ENCODE results near the gene AP1G1. TPM values are rescaled to one million over a fixed set of nuclear protein-coding genes. Genes with fewer than 3 reads are reported as not detected.

AP1G1 gene
- total RNA-seq, 1 donor from 2014 or later: 90.5 TPM

DNA sequence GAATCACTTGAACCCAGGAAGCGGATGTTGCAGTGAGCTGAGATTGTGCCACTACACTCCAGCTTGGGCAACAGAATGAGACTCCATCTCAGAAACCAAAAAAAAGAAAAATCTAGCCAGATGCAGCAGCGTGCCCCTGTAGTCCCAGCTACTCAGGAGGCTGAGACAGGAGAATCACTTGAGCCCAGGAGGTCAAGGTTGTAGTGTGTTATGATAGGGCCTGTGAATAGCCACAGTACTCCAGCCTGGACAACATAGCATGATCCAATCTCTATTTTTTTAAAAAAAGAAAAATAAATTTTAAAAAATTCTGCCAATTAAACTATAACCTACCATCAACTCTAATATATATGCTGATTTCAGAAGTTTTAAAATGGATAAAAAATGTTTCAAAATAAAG, 99.9 kb downstream of the AP1G1 start:
- TF ChIP-seq, protein P1, sequence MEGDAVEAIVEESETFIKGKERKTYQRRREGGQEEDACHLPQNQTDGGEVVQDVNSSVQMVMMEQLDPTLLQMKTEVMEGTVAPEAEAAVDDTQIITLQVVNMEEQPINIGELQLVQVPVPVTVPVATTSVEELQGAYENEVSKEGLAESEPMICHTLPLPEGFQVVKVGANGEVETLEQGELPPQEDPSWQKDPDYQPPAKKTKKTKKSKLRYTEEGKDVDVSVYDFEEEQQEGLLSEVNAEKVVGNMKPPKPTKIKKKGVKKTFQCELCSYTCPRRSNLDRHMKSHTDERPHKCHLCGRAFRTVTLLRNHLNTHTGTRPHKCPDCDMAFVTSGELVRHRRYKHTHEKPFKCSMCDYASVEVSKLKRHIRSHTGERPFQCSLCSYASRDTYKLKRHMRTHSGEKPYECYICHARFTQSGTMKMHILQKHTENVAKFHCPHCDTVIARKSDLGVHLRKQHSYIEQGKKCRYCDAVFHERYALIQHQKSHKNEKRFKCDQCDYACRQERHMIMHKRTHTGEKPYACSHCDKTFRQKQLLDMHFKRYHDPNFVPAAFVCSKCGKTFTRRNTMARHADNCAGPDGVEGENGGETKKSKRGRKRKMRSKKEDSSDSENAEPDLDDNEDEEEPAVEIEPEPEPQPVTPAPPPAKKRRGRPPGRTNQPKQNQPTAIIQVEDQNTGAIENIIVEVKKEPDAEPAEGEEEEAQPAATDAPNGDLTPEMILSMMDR (conservative IDR thresholded peaks at IDR 0.05): no peak
- Mint-ChIP-seq H3K36me3 (no peaks in the 10 kb centered on the region), H3K9me3 (no peaks in the 10 kb centered on the region), H3K4me3 (no peak overlapping the region), H3K4me1 (ENCODE audit: unreplicated experiment) (peaks cover 17% of the 10 kb centered on the region), H3K27me3 (no peaks in the 10 kb centered on the region), H3K27ac (no peak overlapping the region)
- no peak for DNase-seq (ENCODE audit: extremely low spot score, unreplicated experiment)

GRCh38 chr16:71707199-71707598, 101.4 kb downstream of the AP1G1 start:
- peaks cover 17% of the 10 kb centered on the region for H3K4me1 Mint-ChIP-seq (ENCODE audit: unreplicated experiment)
- H3K9me3 Mint-ChIP-seq: no peaks in the 10 kb centered on the region
- DNase-seq (ENCODE audit: extremely low spot score, unreplicated experiment): no peak
- TF ChIP-seq, protein P1 (conservative IDR thresholded peaks at IDR 0.05): no peak
- H3K4me3 Mint-ChIP-seq: no peak overlapping the region
- no peaks in the 10 kb centered on the region for H3K36me3 Mint-ChIP-seq
- no peaks in the 10 kb centered on the region for H3K27me3 Mint-ChIP-seq
- H3K27ac Mint-ChIP-seq: no peak overlapping the region

- H3K9me3 Mint-ChIP-seq: no peaks in the 10 kb centered on the region
- TF ChIP-seq, protein P1 (conservative IDR thresholded peaks at IDR 0.05): no peak
- peaks cover 17% of the 10 kb centered on the region for H3K4me1 Mint-ChIP-seq (ENCODE audit: unreplicated experiment)
- H3K27ac Mint-ChIP-seq: no peak overlapping the region
- no peaks in the 10 kb centered on the region for H3K36me3 Mint-ChIP-seq
- DNase-seq (ENCODE audit: extremely low spot score, unreplicated experiment): no peak
- no peak overlapping the region for H3K4me3 Mint-ChIP-seq
- H3K27me3 Mint-ChIP-seq: no peaks in the 10 kb centered on the region
These were observed 102.6 kb downstream of the AP1G1 start for GRCh38 chr16:71706046-71706445.

GRCh38 chr16:71703333-71703732, 105.3 kb downstream of the AP1G1 start:
- H3K27me3 Mint-ChIP-seq: no peaks in the 10 kb centered on the region
- H3K9me3 Mint-ChIP-seq: no peaks in the 10 kb centered on the region
- H3K4me3 Mint-ChIP-seq: no peak overlapping the region
- H3K27ac Mint-ChIP-seq: no peak overlapping the region
- H3K36me3 Mint-ChIP-seq: peaks cover 11% of the 10 kb centered on the region
- TF ChIP-seq, protein P1 (conservative IDR thresholded peaks at IDR 0.05): no peak
- DNase-seq (ENCODE audit: extremely low spot score, unreplicated experiment): no peak
- peaks cover 9% of the 10 kb centered on the region for H3K4me1 Mint-ChIP-seq (ENCODE audit: unreplicated experiment)

DNA sequence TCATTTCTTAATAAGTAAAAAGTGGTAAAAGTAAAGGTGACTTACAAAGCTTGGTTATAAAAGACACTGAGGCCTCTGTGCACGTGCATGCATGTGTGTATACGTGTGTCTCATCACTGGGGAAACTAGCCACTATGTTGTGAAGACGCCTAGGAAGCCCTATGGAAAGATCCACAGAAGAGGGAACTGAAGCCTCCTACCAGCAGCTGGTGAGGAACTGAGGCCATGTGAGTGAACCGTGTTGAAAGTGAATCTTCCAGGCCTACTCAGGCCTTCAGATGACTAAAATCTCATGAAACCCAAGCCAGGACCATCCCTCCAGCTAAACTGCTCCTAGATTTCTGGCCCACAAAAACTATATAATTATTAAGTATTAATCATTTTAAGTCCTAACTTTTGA, 107.8 kb downstream of the AP1G1 start:
- H3K27ac Mint-ChIP-seq: no peak overlapping the region
- no peak overlapping the region for H3K4me3 Mint-ChIP-seq
- no peaks in the 10 kb centered on the region for H3K9me3 Mint-ChIP-seq
- H3K36me3 Mint-ChIP-seq: peaks cover 11% of the 10 kb centered on the region
- TF ChIP-seq, protein P1 (conservative IDR thresholded peaks at IDR 0.05): no peak
- DNase-seq (ENCODE audit: extremely low spot score, unreplicated experiment): no peak
- H3K4me1 Mint-ChIP-seq (ENCODE audit: unreplicated experiment): no peaks in the 10 kb centered on the region
- H3K27me3 Mint-ChIP-seq: no peaks in the 10 kb centered on the region

GRCh38 chr16:71698491-71698890, 110.1 kb downstream of the AP1G1 start:
- no peak for DNase-seq (ENCODE audit: extremely low spot score, unreplicated experiment)
- no peaks in the 10 kb centered on the region for H3K9me3 Mint-ChIP-seq
- peaks cover 12% of the 10 kb centered on the region for H3K36me3 Mint-ChIP-seq
- no peaks in the 10 kb centered on the region for H3K27me3 Mint-ChIP-seq
- TF ChIP-seq, protein P1 (conservative IDR thresholded peaks at IDR 0.05): no peak
- H3K4me3 Mint-ChIP-seq: no peak overlapping the region
- no peak overlapping the region for H3K27ac Mint-ChIP-seq
- no peaks in the 10 kb centered on the region for H3K4me1 Mint-ChIP-seq (ENCODE audit: unreplicated experiment)

Measured in type B pancreatic cell (in vitro differentiated cells).